AG09319 (cell line): ENCODE results near the gene CAPZA1.
A peak's percentile ranks its signal among the peaks of the same experiment; 100 is the strongest.

Experiments used
- DNase-seq: peaks from one replicate; pipeline ENCODE4 v3.0.0-alpha.2; 2010; ENCODE audit warnings: low read depth; ENCODE audit errors: extremely low read depth
- CTCF ChIP-seq: IDR thresholded peaks from 2 replicates; pipeline ENCODE4 v1.5.1; 2011; ENCODE audit warnings: low read depth, mild to moderate bottlenecking, inconsistent platforms, low read length, moderate library complexity

Gene CAPZA1

GRCh38 chr1:112717263-112717873, 97.7 kb downstream of the CAPZA1 start:
- DNase-seq = no peak
- TF ChIP-seq CTCF = no peak

GRCh38 chr1:112718691-112719418, 99.2 kb downstream of the CAPZA1 start:
- DNase-seq = no peak
- peak; percentile 91 for TF ChIP-seq CTCF

GRCh38 chr1:112719706-112720105, 100.1 kb downstream of the CAPZA1 start:
- no peak for TF ChIP-seq CTCF
- no peak for DNase-seq

- DNase-seq = no peak
- TF ChIP-seq CTCF = no peak
Measured at GRCh38 chr1:112720800-112721199, 101.2 kb downstream of the CAPZA1 start.
